Mesenchymal stem cell (in vitro differentiated cells and primary cell): ENCODE data around the gene MRPS23.

Experiments
- DNase-seq: peaks from one replicate; pipeline ENCODE4 v3.0.0-alpha.2; 2013
- H2AFZ ChIP-seq: one replicate; pipeline ENCODE4 v1.6.1; 2013; ENCODE audit warnings: low read depth, mild to moderate bottlenecking, control low read depth, inconsistent platforms, low read length, moderate library complexity
- H2AK5ac ChIP-seq: 2 replicates; pipeline ENCODE4 v1.6.1; 2013; ENCODE audit warnings: low read length, moderate library complexity, mild to moderate bottlenecking, inconsistent platforms; ENCODE audit not compliant: severe bottlenecking
- H2BK120ac ChIP-seq: one replicate; pipeline ENCODE4 v1.6.1; 2013; ENCODE audit warnings: low read depth, mild to moderate bottlenecking, inconsistent platforms, low read length, moderate library complexity
- H2BK12ac ChIP-seq, 2 experiments: one replicate each; pipeline ENCODE4 v1.6.1; 2013; ENCODE audit warnings: inconsistent platforms in 2 of 2, low read length in 2 of 2, mild to moderate bottlenecking in 2 of 2, moderate library complexity in 2 of 2, control low read depth in 1 of 2
- H2BK15ac ChIP-seq: one replicate; pipeline ENCODE4 v1.6.1; 2013; ENCODE audit warnings: mild to moderate bottlenecking, low read depth, inconsistent platforms; ENCODE audit not compliant: poor library complexity, severe bottlenecking
- H2BK5ac ChIP-seq: 2 replicates; pipeline ENCODE4 v1.6.1; 2013; ENCODE audit warnings: low read depth, mild to moderate bottlenecking, low read length, control low read depth, inconsistent platforms; ENCODE audit not compliant: poor library complexity, severe bottlenecking
- H3K14ac ChIP-seq, 2 experiments: one replicate each; pipeline ENCODE4 v1.6.1; 2013; ENCODE audit warnings: inconsistent platforms in 2 of 2, low read length in 2 of 2, control low read depth in 1 of 2, mild to moderate bottlenecking in 1 of 2, moderate library complexity in 1 of 2
- H3K18ac ChIP-seq, 2 experiments: one replicate each; pipeline ENCODE4 v1.6.1; 2013; ENCODE audit warnings: inconsistent platforms in 2 of 2, low read length in 2 of 2, control low read depth in 1 of 2, low read depth in 1 of 2, mild to moderate bottlenecking in 1 of 2
- H3K23ac ChIP-seq, 2 experiments: one replicate each; pipeline ENCODE4 v1.6.1; 2013; ENCODE audit warnings: inconsistent platforms in 2 of 2, low read length in 2 of 2, mild to moderate bottlenecking in 2 of 2, moderate library complexity in 2 of 2, control low read depth in 1 of 2
- H3K27ac ChIP-seq: 2 replicates; pipeline ENCODE4 v1.5.1; 2013; ENCODE audit warnings: mild to moderate bottlenecking, moderate library complexity, low read length, control low read depth, inconsistent platforms; ENCODE audit not compliant: poor library complexity, severe bottlenecking
- H3K27me3 ChIP-seq, 2 experiments: 2 replicates each; pipeline versions ENCODE4 v1.6.1 to v1.7.0; 2013; ENCODE audit warnings: low read length in 2 of 2, mild to moderate bottlenecking in 2 of 2, moderate library complexity in 2 of 2, control low read depth in 1 of 2, inconsistent platforms in 1 of 2; ENCODE audit not compliant: control insufficient read depth in 1 of 2, insufficient read depth in 1 of 2
- H3K36me3 ChIP-seq, 2 experiments: 2 replicates each; pipeline versions ENCODE4 v1.6.1 to v1.7.0; 2013; ENCODE audit warnings: low read length in 2 of 2, control low read depth in 1 of 2, inconsistent platforms in 1 of 2, low read depth in 1 of 2, mild to moderate bottlenecking in 1 of 2; ENCODE audit not compliant: insufficient read depth in 2 of 2, control insufficient read depth in 1 of 2
- H3K4ac ChIP-seq, 2 experiments: one replicate each; pipeline ENCODE4 v1.6.1; 2013; ENCODE audit warnings: inconsistent platforms in 2 of 2, low read length in 2 of 2, mild to moderate bottlenecking in 2 of 2, moderate library complexity in 2 of 2, control low read depth in 1 of 2, low read depth in 1 of 2
- H3K4me1 ChIP-seq: 2 replicates; pipeline ENCODE4 v1.6.1; 2013; ENCODE audit warnings: low read depth, low read length, control low read depth; ENCODE audit not compliant: control insufficient read depth, insufficient read depth
- H3K4me2 ChIP-seq: 2 replicates; pipeline ENCODE4 v1.6.1; 2013; ENCODE audit warnings: low read length, mild to moderate bottlenecking, inconsistent platforms; ENCODE audit not compliant: poor library complexity, severe bottlenecking
- H3K4me3 ChIP-seq, 2 experiments: 2 replicates each; pipeline versions ENCODE4 v1.5.1 to v1.7.0; 2013; ENCODE audit warnings: low read length in 2 of 2, mild to moderate bottlenecking in 2 of 2, control low read depth in 1 of 2, low read depth in 1 of 2; ENCODE audit not compliant: insufficient read depth in 1 of 2
- H3K79me1 ChIP-seq: replicated peaks from 2 replicates; pipeline ENCODE4 v1.6.1; 2013; ENCODE audit warnings: mild to moderate bottlenecking, control low read depth, low read length, inconsistent platforms; ENCODE audit not compliant: poor library complexity, severe bottlenecking
- H3K9ac ChIP-seq: 2 replicates; pipeline ENCODE4 v1.7.0; 2013; ENCODE audit warnings: mild to moderate bottlenecking, low read length, moderate library complexity
- H3K9me3 ChIP-seq: 2 replicates; pipeline ENCODE4 v1.7.0; 2013; ENCODE audit warnings: mild to moderate bottlenecking, low read length; ENCODE audit not compliant: control insufficient read depth
- H4K8ac ChIP-seq: one replicate; pipeline ENCODE4 v1.6.1; 2013; ENCODE audit warnings: inconsistent platforms, mild to moderate bottlenecking, low read length, moderate library complexity
- H4K91ac ChIP-seq: one replicate; pipeline ENCODE4 v1.6.1; 2013; ENCODE audit warnings: mild to moderate bottlenecking, low read length, inconsistent platforms
- WGBS: methylation state at CpG from one replicate; pipeline ENCODE4 v1.1.7; 2013; ENCODE audit warnings: mixed read lengths; 5-methylcytosine and 5-hydroxymethylcytosine counted together

The MRPS23 gene

DNA sequence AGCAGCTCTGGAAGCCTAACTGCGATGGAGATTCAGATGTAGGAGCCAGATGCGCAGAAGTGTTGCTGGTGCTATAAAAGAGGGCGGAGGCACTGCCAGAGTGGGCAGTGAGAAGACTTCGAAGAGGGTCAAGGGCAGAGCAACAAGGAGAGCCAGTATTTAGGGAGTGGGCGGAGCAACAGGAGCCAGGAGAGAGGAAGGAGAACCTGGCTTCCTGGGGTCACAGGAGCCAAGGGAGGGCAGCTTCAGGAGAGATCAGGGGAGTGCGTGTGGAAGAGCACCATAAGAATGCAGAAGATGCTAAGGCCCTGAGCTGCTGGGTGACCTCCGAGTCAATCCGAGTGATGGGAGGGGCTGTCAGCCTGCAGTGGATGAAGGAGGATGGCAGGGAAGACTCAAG, 14.4 kb upstream of the MRPS23 start:
- H2AK5ac ChIP-seq: peak overlapping the region; percentile 50
- H4K91ac ChIP-seq: no peak overlapping the region
- H2BK12ac ChIP-seq: peak overlapping the region in 1 of 2 experiments; percentile 38
- WGBS: 87% methylated on average over 8 of the region's 8 CpGs
- H3K14ac ChIP-seq: no peak overlapping the region
- no peak overlapping the region for H3K4me2 ChIP-seq
- H3K27ac ChIP-seq: no peak overlapping the region
- no peak overlapping the region for H4K8ac ChIP-seq
- no peak overlapping the region for H2BK120ac ChIP-seq
- no peak overlapping the region for H2BK5ac ChIP-seq
- no peaks in the 10 kb centered on the region for H3K27me3 ChIP-seq
- H3K18ac ChIP-seq: no peak overlapping the region
- H3K4ac ChIP-seq: peak overlapping the region in 1 of 2 experiments; percentile 2
- H2AFZ ChIP-seq: no peak overlapping the region
- peaks cover 35 to 38% of the 10 kb centered on the region in 2 experiments for H3K36me3 ChIP-seq
- no peak overlapping the region for H3K9ac ChIP-seq
- no peak for DNase-seq
- H3K23ac ChIP-seq: no peak overlapping the region
- peaks cover 9% of the 10 kb centered on the region for H3K79me1 ChIP-seq
- no peaks in the 10 kb centered on the region for H3K9me3 ChIP-seq
- H3K4me1 ChIP-seq: peaks cover 54% of the 10 kb centered on the region
- no peak overlapping the region for H3K4me3 ChIP-seq
- no peak overlapping the region for H2BK15ac ChIP-seq

- Histone ChIP-seq H2BK5ac (no peak overlapping the region), H2BK15ac (peak overlapping the region; percentile 66), H3K27me3 (no peaks in the 10 kb centered on the region), H2AFZ (no peak overlapping the region), H3K9ac (peak overlapping the region; percentile 71), H2BK120ac (peak overlapping the region; percentile 61), H3K27ac (no peak overlapping the region), H4K8ac (no peak overlapping the region), H3K18ac (peak overlapping the region; percentile 44 to 90), H3K4me2 (no peak overlapping the region), H3K79me1 (peaks cover 9% of the 10 kb centered on the region), H3K9me3 (no peaks in the 10 kb centered on the region), H3K4me3 (no peak overlapping the region), H4K91ac (peak overlapping the region; percentile 30), H3K36me3 (peaks cover 30 to 32% of the 10 kb centered on the region in 2 experiments), H2AK5ac (peak overlapping the region; percentile 78), H3K4ac (peak overlapping the region; percentile 45 to 79), H2BK12ac (peak overlapping the region; percentile 9 to 96), H3K14ac (no peak overlapping the region), H3K4me1 (peaks cover 44% of the 10 kb centered on the region), H3K23ac (no peak overlapping the region)
- WGBS: 73% methylated on average over 11 of the region's 16 CpGs
- DNase-seq: peak; percentile 36
Measured at GRCh38 chr17:57862694-57863667, 13.1 kb upstream of the MRPS23 start.

GRCh38 chr17:57861790-57862693, 12.2 kb upstream of the MRPS23 start:
- Histone ChIP-seq H3K36me3 (peaks cover 26 to 28% of the 10 kb centered on the region in 2 experiments), H3K27me3 (no peaks in the 10 kb centered on the region), H3K4me3 (peak overlapping the region; percentile 32 to 71), H2BK12ac (peak overlapping the region; percentile 9 to 96), H2BK15ac (peak overlapping the region; percentile 66), H4K8ac (peak overlapping the region; percentile 85), H3K23ac (peak overlapping the region in 1 of 2 experiments; percentile 62), H4K91ac (peak overlapping the region; percentile 77), H3K9ac (peak overlapping the region; percentile 71), H2BK120ac (peak overlapping the region; percentile 89), H3K4ac (peak overlapping the region; percentile 45 to 79), H3K4me1 (peaks cover 37% of the 10 kb centered on the region), H3K18ac (peak overlapping the region; percentile 44 to 90), H2BK5ac (peak overlapping the region; percentile 71), H3K79me1 (peaks cover 6% of the 10 kb centered on the region), H3K14ac (peak overlapping the region in 1 of 2 experiments; percentile 55), H2AFZ (no peak overlapping the region), H3K27ac (peak overlapping the region; percentile 81), H2AK5ac (peak overlapping the region; percentile 71), H3K4me2 (peak overlapping the region; percentile 54), H3K9me3 (no peaks in the 10 kb centered on the region)
- WGBS: 10% methylated on average over 48 of the region's 58 CpGs
- DNase-seq: peak; percentile 62
